GM11168 (cell line): ENCODE results near the gene PCDHB13.
"Not testable (repeated sequence)": the region's sequence is repeated elsewhere in the genome, so short reads cannot be mapped to it uniquely, and the experiment has no call there.

ENCODE experiments used
- in situ Hi-C: fragments of 300-500 bp; cut with MboI; formaldehyde crosslinking; loops from one replicate; pipeline ENCODE4 v1.12.0; 2022; ENCODE audit warnings: low sequenced_read_pairs; ENCODE audit not compliant: unreplicated experiment

Gene PCDHB13

DNA sequence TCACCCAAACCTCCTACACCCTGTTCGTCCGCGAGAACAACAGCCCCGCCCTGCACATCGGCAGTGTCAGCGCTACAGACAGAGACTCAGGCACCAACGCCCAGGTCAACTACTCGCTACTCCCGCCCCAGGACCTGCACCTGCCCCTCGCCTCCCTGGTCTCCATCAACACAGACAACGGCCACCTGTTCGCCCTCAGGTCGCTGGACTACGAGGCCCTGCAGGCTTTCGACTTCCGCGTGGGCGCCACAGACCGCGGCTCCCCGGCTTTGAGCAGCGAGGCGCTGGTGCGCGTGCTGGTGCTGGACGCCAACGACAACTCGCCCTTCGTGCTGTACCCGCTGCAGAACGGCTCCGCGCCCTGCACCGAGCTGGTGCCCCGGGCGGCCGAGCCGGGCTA is 12.6 kb upstream of the PCDHB13 start:
- in situ Hi-C loops, result not testable (repeated sequence)

GRCh38 chr5:141201646-141202045 is 12.1 kb upstream of the PCDHB13 start:
- in situ Hi-C loops, result not testable (repeated sequence)

- in situ Hi-C loops, result no loop called here
Measured at GRCh38 chr5:141208478-141208877, 5.2 kb upstream of the PCDHB13 start, which contains the start of gene PCDHB12. TSS of gene PCDHB12 (plus strand) at chr5:141208719. CDS start at chr5:141208908, 189 bp downstream.

DNA sequence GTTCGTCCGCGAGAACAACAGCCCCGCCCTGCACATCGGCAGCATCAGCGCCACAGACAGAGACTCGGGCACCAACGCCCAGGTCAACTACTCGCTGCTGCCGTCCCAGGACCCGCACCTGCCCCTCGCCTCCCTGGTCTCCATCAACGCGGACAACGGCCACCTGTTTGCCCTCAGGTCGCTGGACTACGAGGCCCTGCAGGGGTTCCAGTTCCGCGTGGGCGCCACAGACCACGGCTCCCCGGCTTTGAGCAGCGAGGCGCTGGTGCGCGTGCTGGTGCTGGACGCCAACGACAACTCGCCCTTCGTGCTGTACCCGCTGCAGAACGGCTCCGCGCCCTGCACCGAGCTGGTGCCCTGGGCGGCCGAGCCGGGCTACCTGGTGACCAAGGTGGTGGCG is 3.4 kb upstream of the PCDHB13 start:
- in situ Hi-C loops, result not testable (repeated sequence)

DNA sequence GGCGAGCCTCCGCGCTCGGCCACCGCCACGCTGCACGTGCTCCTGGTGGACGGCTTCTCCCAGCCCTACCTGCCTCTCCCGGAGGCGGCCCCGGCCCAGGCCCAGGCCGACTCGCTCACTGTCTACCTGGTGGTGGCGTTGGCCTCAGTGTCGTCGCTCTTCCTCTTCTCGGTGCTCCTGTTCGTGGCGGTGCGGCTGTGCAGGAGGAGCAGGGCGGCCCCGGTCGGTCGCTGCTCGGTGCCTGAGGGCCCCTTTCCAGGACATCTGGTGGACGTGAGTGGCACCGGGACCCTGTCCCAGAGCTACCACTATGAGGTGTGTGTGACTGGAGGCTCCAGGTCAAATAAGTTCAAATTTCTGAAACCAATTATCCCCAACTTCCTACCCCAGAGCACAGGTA is 2.9 kb upstream of the PCDHB13 start:
- in situ Hi-C loops, result not testable (repeated sequence)

GRCh38 chr5:141214583-141214982 is 864 bp downstream of the PCDHB13 start:
- in situ Hi-C loops, result not testable (repeated sequence)

DNA sequence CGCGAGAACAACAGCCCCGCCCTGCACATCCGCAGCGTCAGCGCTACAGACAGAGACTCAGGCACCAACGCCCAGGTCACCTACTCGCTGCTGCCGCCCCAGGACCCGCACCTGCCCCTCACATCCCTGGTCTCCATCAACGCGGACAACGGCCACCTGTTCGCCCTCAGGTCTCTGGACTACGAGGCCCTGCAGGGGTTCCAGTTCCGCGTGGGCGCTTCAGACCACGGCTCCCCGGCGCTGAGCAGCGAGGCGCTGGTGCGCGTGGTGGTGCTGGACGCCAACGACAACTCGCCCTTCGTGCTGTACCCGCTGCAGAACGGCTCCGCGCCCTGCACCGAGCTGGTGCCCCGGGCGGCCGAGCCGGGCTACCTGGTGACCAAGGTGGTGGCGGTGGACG is 1.8 kb downstream of the PCDHB13 start:
- in situ Hi-C loops, result not testable (repeated sequence)

DNA sequence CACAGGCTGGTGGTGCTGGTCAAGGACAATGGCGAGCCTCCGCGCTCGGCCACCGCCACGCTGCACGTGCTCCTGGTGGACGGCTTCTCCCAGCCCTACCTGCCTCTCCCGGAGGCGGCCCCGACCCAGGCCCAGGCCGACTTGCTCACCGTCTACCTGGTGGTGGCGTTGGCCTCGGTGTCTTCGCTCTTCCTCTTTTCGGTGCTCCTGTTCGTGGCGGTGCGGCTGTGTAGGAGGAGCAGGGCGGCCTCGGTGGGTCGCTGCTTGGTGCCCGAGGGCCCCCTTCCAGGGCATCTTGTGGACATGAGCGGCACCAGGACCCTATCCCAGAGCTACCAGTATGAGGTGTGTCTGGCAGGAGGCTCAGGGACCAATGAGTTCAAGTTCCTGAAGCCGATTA is 2.3 kb downstream of the PCDHB13 start:
- in situ Hi-C loops, result not testable (repeated sequence)

DNA sequence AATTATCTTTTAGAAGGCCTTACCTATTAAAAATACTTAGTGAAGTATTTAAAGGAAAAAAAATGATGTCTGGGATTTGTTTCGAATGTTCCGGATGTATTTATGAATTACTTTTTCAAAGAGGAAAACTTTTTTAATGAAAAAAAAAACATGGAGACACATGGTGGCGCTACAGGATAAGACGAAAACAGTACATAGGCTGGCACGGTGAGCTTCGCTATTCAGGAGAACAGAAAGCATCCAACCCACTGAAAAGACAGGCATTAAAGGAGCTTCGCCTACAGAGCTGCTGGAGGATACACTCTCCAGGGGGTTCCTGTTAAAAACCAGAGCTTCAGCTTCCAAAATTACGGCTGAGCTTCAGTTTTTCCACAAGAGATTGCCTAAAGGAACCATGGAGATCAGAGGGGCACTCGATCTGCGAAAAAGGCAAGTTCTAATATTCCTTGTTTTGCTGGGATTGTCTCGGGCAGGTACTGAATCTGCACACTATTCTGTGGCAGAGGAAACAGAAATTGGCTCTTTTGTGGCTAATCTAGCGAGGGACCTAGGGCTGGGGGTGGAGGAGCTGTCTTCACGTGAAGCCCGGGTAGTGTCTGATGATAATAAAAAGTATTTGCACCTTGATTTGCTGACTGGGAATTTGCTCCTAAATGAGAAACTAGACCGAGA is 9.5 kb downstream of the PCDHB13 start, which contains the start of gene PCDHB14:
PCDHB14 (plus strand) TSS at position 232 of the 672 bp plus-strand sequence; CDS start at position 395, 163 bp downstream.
- in situ Hi-C loops, result no loop called here

DNA sequence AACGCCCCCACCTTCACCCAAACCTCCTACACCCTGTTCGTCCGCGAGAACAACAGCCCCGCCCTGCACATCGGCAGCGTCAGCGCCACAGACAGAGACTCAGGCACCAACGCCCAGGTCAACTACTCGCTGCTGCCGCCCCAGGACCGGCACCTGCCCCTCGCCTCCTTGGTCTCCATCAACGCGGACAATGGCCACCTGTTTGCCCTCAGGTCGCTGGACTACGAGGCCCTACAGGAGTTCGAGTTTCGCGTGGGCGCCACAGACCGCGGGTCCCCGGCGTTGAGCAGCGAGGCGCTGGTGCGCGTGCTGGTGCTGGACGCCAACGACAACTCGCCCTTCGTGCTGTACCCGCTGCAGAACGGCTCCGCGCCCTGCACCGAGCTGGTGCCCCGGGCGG is 11.1 kb downstream of the PCDHB13 start:
- in situ Hi-C loops, result not testable (repeated sequence)

- in situ Hi-C loops, result not testable (repeated sequence)
Measured at GRCh38 chr5:141225421-141225820, 11.7 kb downstream of the PCDHB13 start.

GRCh38 chr5:141234109-141234667 is 20.5 kb downstream of the PCDHB13 start:
- in situ Hi-C loops, result no loop called here

GRCh38 chr5:141235922-141236321 is 22.2 kb downstream of the PCDHB13 start:
- in situ Hi-C loops, result not testable (repeated sequence)

DNA sequence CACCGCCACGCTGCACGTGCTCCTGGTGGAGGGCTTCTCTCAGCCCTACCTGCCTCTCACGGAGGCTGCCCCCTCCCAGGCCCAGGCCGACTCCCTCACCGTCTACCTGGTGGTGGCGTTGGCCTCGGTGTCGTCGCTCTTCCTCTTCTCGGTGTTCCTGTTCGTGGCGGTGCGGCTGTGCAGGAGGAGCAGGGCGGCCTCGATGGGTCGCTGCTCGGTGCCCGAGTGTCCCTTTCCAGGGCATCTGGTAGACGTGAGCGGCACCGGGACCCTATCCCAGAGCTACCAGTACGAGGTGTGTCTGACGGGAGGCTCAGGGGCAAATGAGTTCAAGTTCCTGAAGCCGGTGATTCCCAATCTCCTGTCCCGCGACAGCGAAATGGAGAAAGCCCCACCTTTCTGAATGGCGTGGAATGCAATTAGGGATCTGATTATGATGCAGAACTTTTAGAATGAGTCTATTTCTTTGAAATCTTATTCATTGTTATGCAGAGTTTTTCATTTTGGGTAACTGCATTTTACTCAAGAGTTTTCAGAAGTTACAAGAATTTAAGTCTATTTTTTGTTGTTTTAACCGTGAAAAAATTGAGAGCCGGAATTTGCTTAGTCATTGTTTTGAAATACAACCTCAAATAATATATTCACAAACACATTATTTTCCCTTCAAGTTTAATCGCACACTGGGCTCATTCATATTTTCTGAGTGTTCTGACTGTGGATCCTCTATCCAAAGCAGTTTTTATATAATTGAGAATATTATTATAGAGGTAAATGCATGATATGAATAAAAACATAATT is 23.0 kb downstream of the PCDHB13 start:
- in situ Hi-C loops, result no loop called here

DNA sequence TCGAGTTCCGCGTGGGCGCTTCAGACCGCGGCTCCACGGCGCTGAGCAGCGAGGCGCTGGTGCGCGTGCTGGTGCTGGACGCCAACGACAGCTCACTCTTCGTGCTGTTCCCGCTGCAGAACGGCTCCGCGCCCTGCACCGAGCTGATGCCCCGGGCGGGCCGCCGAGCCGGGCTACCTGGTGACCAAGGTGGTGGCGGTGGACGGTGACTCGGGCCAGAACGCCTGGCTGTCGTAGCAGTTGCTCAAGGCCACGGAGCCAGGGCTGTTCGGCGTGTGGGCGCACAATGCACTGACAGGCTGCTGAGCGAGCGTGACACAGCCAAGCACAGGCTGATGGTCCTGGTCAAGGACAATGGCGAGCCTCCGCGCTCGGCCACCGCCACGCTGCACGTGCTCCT is 27.8 kb downstream of the PCDHB13 start:
- in situ Hi-C loops, result no loop called here

DNA sequence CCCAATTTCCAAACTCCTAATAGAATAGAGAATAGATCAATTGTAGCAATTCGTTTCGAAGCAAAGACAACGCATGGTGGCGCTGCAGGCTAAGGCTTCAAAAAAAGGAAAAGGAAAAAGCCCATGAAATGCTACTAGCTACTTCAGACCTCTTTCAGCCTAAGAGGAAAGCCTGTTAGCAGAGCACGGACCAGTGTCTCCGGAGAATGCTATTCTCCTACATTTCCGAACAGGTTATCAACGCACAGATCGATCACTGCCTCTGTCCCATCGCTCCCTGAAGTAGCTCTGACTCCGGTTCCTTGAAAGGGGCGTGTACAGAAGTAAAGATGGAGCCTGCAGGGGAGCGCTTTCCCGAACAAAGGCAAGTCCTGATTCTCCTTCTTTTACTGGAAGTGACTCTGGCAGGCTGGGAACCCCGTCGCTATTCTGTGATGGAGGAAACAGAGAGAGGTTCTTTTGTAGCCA is 31.6 kb downstream of the PCDHB13 start, which contains the start of gene PCDHB15:
PCDHB15 (plus strand) TSS at position 146 of the 468 bp plus-strand sequence; CDS start at position 330, 184 bp downstream.
- in situ Hi-C loops, result no loop called here

- in situ Hi-C loops, result not testable (repeated sequence)
Measured at GRCh38 chr5:141246971-141247370, 33.3 kb downstream of the PCDHB13 start.

DNA sequence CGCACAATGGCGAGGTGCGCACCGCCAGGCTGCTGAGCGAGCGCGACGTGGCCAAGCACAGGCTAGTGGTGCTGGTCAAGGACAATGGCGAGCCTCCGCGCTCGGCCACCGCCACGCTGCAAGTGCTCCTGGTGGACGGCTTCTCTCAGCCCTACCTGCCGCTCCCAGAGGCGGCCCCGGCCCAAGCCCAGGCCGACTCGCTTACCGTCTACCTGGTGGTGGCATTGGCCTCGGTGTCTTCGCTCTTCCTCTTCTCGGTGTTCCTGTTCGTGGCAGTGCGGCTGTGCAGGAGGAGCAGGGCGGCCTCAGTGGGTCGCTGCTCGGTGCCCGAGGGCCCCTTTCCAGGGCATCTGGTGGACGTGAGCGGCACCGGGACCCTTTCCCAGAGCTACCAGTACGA is 33.7 kb downstream of the PCDHB13 start:
- in situ Hi-C loops, result not testable (repeated sequence)

DNA sequence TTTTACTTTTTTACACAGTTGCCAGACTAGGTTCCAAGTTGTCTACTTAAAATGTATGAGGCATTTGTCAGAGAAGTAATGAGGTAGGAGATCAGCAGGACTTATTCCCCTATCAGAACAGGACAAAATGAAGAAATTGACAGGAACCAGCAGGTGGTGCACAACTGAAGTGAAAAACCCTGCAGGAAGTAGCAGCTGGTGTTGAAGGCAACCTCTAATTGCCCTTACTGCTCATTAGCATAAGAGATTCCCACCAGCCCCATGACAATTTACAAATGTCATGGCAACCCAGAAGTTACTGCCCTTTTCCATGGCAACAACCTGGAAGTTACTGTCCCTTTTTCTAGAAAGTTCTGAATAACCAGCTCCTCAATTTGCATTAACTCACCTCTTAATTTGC is 36.9 kb downstream of the PCDHB13 start:
- in situ Hi-C loops, result no loop called here

DNA sequence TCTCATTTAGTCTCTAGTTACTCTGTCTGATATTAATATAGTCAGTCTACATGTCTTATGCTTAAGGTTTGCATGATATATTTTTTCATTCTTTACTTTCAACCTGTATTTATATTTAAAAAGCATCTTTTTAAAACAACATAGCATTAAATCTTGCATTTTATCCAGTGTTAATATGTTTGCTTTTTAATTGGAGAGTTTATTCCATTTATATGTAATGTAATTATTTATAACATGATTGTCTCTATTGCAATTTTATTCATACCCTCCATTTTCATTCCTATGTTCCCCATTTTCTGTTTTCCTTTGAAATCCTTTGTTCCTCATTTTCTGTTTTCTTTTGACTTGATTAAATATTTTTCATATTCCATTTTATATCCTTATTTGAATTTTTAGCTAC is 44.7 kb downstream of the PCDHB13 start:
- in situ Hi-C loops, result no loop called here

DNA sequence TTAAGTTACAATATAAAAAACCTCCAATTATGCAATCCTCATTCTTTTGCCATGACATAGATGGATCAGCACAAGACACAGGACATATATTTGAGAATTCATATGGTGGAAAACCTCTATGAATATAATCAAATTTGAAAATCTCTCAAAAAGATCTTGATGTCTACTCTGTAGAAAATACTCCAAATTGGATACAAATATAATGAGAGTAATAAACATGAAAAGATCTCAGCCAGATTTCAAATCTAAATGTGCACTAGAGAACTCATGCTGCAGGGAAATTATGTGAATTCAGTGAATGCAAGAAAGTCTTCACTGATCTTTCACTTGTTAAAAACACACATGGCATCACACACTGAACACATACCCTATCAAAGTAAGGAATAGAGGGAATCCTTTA is 45.2 kb downstream of the PCDHB13 start:
- in situ Hi-C loops, result no loop called here
